Right lobe of liver (tissue), 6 donors: ENCODE data around the gene FOXB1. TPM values are rescaled to one million over a fixed set of nuclear protein-coding genes. Genes with fewer than 3 reads are reported as not detected.
A peak's percentile ranks its signal among the peaks of the same experiment; 100 is the strongest.

Experiments
- ATAC-seq, 4 donors: fragments of 200-7000 bp; cut with Tn5 transposase; one replicate each; pipeline ENCODE4 v1.9.1; 2020; ENCODE audit warnings: mild to moderate bottlenecking in 4 of 4, moderate library complexity in 4 of 4
- DNase-seq, 3 donors: peaks; one replicate each; pipeline ENCODE4 v3.0.0-alpha.2; 2020
- H3K27ac ChIP-seq, 3 donors: fragments of 200-600 bp; one replicate each; pipeline ENCODE4 v1.8.0; 2022
- H3K27me3 ChIP-seq, 2 donors: fragments of 200-600 bp; one replicate each; pipeline ENCODE4 v1.8.0; 2022
- H3K36me3 ChIP-seq, 4 donors: fragments of 200-600 bp; sonication (generic) in 1 of 4; one replicate each; pipeline versions ENCODE4 v1.5.1 to v1.8.0; 2017 to 2022; ENCODE audit warnings: control low read depth in 1 of 4
- H3K4me1 ChIP-seq, 4 donors: fragments of 200-600 bp; sonication (generic) in 1 of 4; one replicate each; pipeline versions ENCODE4 v1.5.1 to v1.8.0; 2017 to 2022; ENCODE audit warnings: control low read depth in 1 of 4
- H3K4me3 ChIP-seq, 3 donors: fragments of 200-600 bp; one replicate each; pipeline ENCODE4 v1.8.0; 2022
- H3K9me3 ChIP-seq, 4 donors: fragments of 200-600 bp; sonication (generic) in 1 of 4; one replicate each; pipeline versions ENCODE4 v1.5.1 to v1.8.0; 2017 to 2022; ENCODE audit warnings: control low read depth in 1 of 4
- POLR2A ChIP-seq: fragments of 450-650 bp; IDR thresholded peaks from one replicate; pipeline ENCODE4 v1.6.1; 2017; ENCODE audit warnings: antibody characterized with exemption, mild to moderate bottlenecking
- WGBS: methylation state at CpG from one replicate; pipeline ENCODE4 v1.1.6; 2018; ENCODE audit warnings: low coverage, low lambda C conversion rate; ENCODE audit not compliant: insufficient coverage; ENCODE audit errors: missing lambda C conversion rate; 5-methylcytosine and 5-hydroxymethylcytosine counted together
- intact Hi-C, 2 donors: fragments of 100-400 bp; cut with DNase I; formaldehyde crosslinking; loops; one replicate each; pipeline versions ENCODE4 v1.11.2 to v1.14.1; 2022
- total RNA-seq, 6 experiments: library from RNA; depleted of rRNA in 2 of 6; stranded (reverse); fragments of >200 nt in 2 of 6; fragmentation: NEBNext Ultra II Directional in 3 of 6; extraction: Animal tissue kit (Norgen Biotek cat#: 25700) in 3 of 6; gene quantifications; one replicate each; pipeline versions ENCODE4 v1.1.0 to v1.2.4, GENCODE V29; 2016 to 2023
- TF ChIP-seq, protein P1 (sequence below), 4 donors: fragments of 200-600 bp in 3 of 4; fragments of 450-650 bp in 1 of 4; IDR thresholded peaks; one replicate each; pipeline versions ENCODE4 v1.5.1 to v1.8.0; 2016 to 2022; ENCODE audit warnings: antibody characterized with exemption in 4 of 4, mild to moderate bottlenecking in 2 of 4
- donor health status: DM: no; HTN: yes; CAD: no.
- donor health status: DM: no; HTN: no; CAD: no.
- donor health status: DM: no; HTN: no; CAD: no.
- donor health status: DM: no; HTN: yes; CAD: no.
- donor health status: DM: no; HTN: yes; CAD: no.

Gene FOXB1
- total RNA-seq, 6 experiments from 2014 or later = not detected

DNA sequence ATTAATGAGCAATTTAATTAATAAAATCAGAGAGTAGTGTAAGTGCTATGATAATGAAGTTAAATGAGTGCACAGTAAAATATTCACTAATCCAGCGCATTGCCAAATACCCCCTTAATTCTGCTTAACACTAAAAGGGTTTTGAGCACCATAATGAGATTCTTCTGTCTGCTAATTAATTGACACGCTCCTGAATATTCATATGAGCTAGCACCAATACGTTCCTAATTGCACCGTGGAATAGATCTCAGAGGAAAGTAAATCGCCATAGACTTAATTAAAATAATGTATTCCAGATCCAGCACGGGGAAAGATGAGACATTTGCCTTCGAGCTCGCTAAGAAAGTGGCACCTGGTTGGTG lies 9.6 kb upstream of the FOXB1 start:
- WGBS = 4% methylated on average over 8 of the region's 8 CpGs
- ATAC-seq (no peak), DNase-seq (no peak)
- Histone ChIP-seq H3K9me3 (no peaks in the 10 kb centered on the region), H3K36me3 (no peaks in the 10 kb centered on the region), H3K4me1 (peaks cover 0 to 4% (median 0%) of the 10 kb centered on the region in 4 donors), H3K27me3 (peaks cover 34 to 57% of the 10 kb centered on the region in 2 donors), H3K27ac (no peak overlapping the region), H3K4me3 (no peak overlapping the region)
- intact Hi-C loops = no loop called here
- no peak for TF ChIP-seq POLR2A
- TF ChIP-seq, protein P1, sequence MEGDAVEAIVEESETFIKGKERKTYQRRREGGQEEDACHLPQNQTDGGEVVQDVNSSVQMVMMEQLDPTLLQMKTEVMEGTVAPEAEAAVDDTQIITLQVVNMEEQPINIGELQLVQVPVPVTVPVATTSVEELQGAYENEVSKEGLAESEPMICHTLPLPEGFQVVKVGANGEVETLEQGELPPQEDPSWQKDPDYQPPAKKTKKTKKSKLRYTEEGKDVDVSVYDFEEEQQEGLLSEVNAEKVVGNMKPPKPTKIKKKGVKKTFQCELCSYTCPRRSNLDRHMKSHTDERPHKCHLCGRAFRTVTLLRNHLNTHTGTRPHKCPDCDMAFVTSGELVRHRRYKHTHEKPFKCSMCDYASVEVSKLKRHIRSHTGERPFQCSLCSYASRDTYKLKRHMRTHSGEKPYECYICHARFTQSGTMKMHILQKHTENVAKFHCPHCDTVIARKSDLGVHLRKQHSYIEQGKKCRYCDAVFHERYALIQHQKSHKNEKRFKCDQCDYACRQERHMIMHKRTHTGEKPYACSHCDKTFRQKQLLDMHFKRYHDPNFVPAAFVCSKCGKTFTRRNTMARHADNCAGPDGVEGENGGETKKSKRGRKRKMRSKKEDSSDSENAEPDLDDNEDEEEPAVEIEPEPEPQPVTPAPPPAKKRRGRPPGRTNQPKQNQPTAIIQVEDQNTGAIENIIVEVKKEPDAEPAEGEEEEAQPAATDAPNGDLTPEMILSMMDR (IDR thresholded peaks at IDR 0.05) = no peak

GRCh38 chr15:59994888-59995557 lies 9.1 kb upstream of the FOXB1 start:
- Histone ChIP-seq H3K9me3 (no peaks in the 10 kb centered on the region), H3K27ac (no peak overlapping the region), H3K4me3 (no peak overlapping the region), H3K4me1 (peaks cover 0 to 4% (median 0%) of the 10 kb centered on the region in 4 donors), H3K27me3 (peaks cover 34 to 62% of the 10 kb centered on the region in 2 donors), H3K36me3 (no peaks in the 10 kb centered on the region)
- no peak for TF ChIP-seq POLR2A
- TF ChIP-seq, protein P1 (IDR thresholded peaks at IDR 0.05) = no peak
- WGBS = 0% methylated on average over 8 of the region's 41 CpGs
- no peak for DNase-seq
- intact Hi-C loops = no loop called here
- peak in 1 of 4 donors; percentile 35 for ATAC-seq

DNA sequence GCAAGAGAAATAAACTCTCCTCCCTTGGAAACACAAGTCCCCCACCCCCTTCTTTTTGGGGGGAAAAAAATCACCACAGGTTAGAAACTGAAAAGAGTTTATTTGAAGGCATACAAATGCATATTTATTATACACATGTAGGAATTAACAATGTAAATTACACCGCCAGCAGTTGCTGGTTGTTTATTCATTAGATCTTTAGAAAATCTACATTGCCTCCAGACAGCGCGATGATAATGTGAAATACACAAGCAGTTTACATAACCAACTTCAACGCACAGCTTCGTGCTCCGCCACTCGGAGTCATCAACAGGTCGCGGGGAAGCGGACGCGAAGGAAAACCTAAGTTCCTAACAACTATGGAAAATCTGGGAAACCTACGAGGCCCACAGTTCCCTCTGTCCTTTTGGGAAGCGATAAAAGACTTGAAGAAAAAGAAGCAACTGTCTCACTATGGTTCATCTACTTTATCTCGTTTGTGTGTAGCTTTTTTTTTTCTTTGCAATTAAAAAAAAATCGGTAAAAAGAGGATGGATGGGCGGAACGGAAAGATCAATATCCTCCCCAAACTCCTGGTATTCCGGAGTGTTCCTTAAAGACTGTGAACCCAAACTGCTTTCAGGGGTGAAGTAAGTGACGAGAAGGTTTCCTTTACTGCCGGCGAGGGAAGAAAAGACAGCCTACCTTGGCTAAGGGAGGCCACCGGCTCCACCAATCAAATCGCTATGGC lies 8.4 kb upstream of the FOXB1 start:
- peaks cover 0 to 4% (median 0%) of the 10 kb centered on the region in 4 donors for H3K4me1 ChIP-seq
- H3K36me3 ChIP-seq = no peaks in the 10 kb centered on the region
- H3K9me3 ChIP-seq = no peaks in the 10 kb centered on the region
- no peak overlapping the region for H3K27ac ChIP-seq
- intact Hi-C loops = no loop called here
- peaks cover 34 to 66% of the 10 kb centered on the region in 2 donors for H3K27me3 ChIP-seq
- no peak for TF ChIP-seq POLR2A
- ATAC-seq = no peak
- DNase-seq = no peak
- WGBS = 18% methylated on average over 24 of the region's 24 CpGs
- no peak overlapping the region for H3K4me3 ChIP-seq

DNA sequence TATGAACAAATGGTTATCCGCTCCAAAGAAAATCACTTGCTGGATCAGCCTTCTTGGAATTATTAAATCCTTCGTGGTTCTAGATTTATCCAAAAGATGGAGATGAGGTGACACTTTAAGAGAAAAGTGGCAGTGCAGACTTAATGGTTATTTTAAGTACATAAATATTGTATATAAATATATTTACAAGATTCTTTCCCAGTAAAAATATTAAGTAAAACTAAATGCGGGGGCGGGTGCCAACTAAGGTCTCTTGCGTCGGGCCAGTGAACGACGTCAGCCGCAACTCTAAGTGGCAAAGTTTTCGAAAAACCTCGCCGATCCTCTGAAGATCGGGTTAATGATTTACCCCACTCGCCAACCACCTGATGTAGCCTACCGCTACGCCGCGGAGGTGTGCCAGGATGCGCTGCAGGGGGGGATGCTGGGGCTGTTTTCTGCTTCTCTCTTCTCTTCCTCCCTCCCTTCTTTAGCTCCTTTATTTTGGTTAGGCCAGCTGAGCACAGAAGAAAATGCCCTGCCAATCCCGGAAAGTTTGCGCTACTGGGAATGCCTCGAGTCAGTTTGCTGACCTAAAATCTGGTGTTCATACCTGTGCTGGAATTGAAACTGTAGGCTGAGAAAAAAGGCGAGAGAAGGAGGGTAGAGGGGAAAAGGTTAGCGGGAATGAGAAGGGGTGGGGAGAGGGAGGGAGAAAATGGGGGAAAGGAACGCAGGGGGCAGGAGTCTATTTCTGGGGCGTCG lies 7.6 kb upstream of the FOXB1 start:
- H3K4me3 ChIP-seq = no peak overlapping the region
- intact Hi-C loops = no loop called here
- ATAC-seq (peak; percentile 18 to 52 (median 46)), DNase-seq (no peak)
- H3K27ac ChIP-seq = no peak overlapping the region
- TF ChIP-seq POLR2A = no peak
- TF ChIP-seq, protein P1 (IDR thresholded peaks at IDR 0.05) = no peak
- H3K36me3 ChIP-seq = no peaks in the 10 kb centered on the region
- H3K9me3 ChIP-seq = no peaks in the 10 kb centered on the region
- peaks cover 0 to 4% (median 0%) of the 10 kb centered on the region in 4 donors for H3K4me1 ChIP-seq
- peaks cover 34 to 74% of the 10 kb centered on the region in 2 donors for H3K27me3 ChIP-seq
- 1% methylated on average over 25 of the region's 27 CpGs for WGBS
